GM19372 (cell line): Measurements from ENCODE around the gene RFX5.

Experiments used
- ATAC-seq: cut with Tn5 transposase; IDR thresholded peaks from one replicate; pipeline ENCODE4 v1.9.1; 2021; ENCODE audit warnings: mild to moderate bottlenecking, low read depth, moderate library complexity; ENCODE audit not compliant: unreplicated experiment

Gene RFX5

DNA sequence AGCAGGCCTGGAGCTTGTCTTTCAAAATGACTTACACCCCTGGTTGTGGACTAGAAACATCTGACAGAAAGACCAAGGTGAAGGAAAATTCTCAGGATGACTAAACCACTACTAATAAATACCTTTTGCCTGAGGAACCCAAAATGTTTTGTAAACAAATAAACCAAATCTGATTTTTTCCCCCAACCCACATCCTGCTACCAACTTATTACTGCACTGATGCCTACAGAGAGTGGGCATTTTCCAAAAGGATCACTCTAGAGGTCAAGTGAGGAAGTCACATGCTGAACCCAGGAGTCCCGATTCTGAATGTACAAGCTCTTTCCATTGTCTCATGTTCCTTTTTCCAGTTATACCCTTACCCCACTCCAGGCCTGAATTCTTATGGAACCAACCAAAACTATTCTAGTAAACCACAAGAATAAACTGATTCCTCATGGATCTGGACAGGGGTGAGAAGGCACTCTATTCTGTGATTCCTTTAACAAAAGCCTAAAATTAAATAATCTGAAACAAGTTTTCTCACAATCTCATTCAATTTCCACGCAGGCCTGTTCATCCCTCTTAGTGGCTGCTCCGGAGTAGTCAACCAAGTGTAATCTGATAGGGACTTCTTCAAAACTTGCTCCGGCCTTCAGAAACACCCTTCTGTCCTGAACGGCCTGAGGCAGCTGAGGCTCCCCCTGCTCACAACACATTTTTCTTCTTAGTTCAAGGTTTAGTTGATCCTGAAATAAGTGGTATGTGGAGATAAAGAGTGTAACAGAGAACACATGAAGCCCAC, 21.2 kb downstream of the RFX5 start:
- no peak for ATAC-seq

DNA sequence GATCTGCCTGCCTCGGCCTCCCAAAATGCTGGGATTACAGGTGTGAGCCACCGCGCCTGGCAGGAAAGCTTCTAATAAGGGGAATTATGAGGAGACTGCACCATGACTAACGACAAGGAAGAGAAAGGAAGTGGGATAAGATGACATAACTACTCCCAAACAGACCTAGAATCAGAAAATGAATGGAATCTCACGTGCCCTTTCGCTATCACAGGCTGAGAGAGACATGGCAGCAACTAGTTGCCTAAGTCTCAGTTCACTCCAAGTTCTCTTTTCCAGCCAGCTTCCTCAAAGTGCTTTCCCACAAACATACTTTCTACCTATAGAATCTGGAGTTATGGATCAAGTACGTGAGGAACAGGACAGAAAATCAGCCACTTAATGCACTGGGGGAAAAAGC, 21.8 kb downstream of the RFX5 start:
- ATAC-seq, result no peak

DNA sequence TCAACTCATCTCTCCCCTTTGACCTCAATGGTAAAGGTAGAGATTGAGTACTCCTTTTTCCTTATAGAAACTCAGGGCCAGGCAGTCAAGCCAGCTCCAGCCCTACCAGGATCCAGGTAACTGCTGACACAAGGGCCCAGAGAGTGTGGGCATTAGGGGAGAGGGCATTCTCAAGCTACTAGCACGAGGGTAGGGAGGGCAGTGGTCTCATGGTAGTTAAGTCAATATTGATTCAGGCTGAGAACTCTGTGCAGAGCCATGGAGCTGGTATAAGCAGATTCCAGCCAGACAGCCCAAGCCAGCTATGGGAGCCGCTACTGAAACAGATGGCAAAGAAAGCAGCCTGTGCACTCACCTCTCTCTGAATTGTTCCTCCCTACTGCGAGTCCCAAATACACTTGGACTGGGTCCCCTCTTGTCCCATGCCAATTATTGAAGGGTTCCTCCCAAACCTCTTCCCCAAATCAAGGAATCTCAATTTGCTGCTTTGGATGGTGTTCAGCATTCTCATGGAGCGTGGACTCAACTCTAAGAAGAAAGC, 22.6 kb downstream of the RFX5 start:
- no peak for ATAC-seq

DNA sequence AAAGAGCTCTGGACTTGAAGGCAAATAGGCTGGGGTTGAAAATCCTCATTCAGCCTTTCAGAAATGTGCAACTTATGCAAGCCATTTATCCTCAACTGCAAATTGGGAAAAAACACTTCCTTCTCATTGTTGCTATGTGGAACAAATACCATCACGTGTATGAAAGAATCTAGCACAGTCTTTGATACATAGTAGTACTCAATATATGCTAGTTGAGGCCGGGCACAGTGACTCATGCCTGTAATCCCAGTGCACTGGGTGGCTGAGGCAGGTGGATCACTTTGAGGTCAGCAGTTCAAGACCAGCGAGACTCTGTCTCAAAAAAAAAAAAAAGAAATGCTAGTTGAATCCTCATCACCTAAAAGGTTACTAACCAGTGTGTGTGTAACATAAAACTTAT, 28.1 kb downstream of the RFX5 start:
- ATAC-seq, result no peak

DNA sequence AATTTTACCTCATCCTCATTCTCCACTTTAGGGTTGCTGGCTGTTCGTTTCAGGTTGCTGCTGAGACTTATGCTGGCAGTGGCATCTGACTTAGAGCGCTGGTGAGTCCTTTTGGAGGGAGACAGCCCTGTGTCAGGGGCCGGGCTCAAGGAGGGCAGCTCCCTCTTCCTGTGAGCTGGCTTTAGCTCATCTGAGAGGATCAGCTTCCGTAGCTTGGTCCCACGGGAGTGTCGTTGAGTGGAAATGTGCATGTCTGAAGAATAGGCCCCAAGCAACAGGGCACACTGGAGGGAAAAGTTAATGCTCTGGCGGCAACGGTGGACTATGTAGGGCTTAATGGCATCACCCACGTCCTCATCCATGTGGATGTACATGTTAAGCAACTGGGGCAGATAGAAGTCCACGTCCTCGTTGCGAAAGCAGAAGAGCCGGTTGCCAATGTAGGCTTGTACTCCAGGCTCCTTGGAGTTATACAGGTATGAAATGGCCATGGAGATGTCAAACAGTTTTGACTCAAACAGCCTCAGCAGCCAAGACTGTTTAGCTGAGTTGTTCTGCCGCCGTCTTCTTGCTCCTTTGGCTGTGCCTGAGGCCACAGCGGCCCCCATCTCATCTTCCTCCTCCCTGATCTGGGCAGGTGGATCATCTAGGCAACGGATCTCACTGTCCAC, 31.4 kb downstream of the RFX5 start:
- no peak for ATAC-seq

DNA sequence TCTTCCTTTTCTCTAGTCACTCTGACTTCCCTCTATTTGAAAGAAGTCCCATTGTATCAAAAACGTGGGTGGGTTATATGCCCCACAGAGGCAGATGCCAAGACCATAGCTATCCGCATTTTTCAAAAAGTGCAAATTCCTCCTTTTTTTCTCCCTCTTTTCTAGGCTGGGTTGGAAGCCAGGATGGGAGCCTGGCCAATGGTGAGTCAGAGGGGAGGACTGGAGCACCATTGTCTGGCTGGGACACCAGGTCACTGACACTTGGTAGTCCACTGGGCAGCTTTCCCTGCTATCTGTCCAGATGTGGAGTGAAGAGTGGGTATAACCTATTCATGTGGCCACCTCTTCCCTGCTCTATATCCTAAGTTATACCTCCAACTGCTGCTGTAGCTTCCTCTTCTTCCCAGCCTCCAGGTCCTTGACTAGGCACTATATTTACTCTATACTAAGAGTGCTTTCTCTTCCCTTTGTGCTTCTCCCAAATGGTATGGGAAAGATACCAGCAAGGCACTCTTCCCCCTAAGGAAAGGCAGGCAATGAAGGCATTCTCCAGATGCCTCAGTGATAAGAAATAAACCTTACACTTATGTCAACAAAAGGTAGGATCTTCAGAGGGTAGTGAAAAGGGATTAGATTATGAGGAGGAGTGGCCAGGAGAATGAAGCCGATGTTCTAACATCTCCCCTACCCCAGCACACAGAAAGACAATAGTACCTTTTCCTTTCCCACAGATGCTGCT, 32.7 kb downstream of the RFX5 start:
- no peak for ATAC-seq

DNA sequence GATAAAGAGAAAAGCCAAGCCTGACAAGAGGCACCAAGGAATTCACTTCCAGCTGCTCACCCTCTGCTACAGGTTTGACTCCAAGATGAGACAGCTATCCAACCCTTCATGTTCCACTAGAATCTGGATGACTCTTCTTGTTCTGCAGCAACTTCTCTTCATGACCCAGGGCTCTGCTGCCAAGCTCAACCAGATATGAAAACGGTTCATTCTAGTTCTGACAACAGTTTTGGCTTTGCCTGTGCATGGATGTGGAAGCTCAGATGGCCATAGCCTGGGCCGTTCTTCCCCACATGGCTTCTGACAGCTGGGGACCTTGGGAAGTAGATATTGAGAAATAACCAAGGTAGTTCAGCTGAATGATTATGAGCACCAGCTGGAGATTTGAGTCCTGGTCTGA, 33.6 kb downstream of the RFX5 start:
- no peak for ATAC-seq

DNA sequence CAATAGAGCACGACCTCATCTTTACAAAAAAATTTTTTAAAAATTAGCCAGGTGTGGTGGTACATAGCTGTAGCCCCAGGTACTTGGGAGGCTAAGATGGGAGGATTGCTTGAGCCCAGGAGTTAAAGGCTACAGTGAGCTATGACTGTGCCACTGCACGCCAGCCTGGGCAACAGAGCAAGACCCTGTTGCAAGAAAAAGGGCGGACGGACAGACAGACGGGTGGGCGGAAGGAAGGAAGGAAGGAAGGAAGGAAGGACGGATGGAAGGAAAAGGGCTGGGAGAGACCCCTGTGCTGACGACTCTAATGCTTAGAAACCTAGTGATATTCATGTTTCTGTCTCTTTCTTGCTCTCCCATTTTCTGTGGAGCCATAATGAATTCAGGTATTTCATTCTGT, 34.2 kb downstream of the RFX5 start:
- ATAC-seq, result no peak

DNA sequence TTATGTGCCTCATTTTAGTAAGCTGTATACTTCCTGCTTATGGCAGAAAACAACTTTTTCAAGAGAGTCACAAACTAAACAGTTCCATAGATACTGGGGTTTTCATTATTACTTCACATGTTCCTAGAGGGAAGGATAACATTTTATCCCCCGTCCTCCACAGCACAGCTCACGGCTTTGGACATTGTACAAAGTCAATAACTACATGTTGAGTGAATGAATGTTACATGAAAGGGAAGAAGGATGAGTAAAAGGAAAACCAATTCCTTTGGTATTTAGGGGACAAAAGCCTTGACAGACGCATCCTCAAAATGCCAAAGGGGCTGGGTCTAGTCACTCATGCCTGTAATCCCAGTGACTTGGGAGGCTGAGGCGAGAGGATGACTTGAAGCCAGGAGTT, 34.6 kb downstream of the RFX5 start:
- no peak for ATAC-seq

DNA sequence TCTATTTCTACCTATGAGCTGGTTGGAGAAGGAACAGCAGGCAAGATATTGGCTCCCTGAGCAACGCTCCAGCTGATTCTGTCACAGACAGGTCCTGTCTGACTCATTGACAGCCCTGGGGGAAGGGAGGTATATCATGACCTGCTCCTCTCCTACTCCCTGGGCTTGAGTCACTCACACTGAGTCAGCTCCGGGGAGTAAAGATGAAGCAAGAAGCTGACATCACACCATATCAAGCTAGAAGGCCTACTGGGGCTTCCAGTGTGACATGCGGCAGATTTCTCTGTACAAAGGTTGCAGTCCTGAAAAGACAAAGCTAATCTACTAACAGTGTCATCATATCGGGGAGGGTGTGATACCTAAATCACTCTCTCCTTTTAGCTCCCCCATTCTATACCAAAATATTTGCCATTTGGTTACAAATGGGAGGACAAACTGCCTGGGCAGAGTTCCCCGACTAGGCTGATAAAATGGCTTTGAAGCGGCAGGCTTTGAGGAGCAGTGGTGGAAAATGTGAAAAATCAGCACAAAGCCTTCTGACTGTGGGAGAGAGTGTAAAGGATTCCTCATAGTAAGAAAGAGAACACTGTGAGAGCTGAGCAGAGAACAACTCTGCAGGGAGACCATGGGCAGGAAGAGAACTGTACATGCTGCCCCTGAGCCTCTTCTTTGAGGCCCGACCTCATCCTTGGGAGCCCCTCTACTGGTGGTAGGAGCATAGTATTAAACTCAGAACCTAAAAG, 35.3 kb downstream of the RFX5 start:
- no peak for ATAC-seq

DNA sequence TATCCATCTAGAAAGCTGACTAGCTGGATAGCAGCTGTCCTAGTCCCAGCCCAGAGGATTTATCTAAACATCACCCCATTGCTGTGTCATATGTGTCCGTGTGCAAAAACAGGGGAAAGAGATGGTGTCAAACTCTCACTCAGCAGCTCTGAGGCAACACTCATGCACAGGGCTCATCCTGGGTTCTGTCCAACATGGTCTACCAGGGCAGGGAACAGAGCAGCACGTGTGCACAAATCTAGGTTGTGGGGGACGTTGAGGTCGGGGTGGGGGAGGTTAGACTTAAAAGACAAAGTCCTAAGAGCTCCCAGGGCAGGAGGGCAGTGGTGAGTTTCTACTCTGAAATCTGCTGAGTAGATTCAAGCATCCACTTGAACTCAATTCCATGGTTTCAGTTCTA, 36.0 kb downstream of the RFX5 start:
- no peak for ATAC-seq

DNA sequence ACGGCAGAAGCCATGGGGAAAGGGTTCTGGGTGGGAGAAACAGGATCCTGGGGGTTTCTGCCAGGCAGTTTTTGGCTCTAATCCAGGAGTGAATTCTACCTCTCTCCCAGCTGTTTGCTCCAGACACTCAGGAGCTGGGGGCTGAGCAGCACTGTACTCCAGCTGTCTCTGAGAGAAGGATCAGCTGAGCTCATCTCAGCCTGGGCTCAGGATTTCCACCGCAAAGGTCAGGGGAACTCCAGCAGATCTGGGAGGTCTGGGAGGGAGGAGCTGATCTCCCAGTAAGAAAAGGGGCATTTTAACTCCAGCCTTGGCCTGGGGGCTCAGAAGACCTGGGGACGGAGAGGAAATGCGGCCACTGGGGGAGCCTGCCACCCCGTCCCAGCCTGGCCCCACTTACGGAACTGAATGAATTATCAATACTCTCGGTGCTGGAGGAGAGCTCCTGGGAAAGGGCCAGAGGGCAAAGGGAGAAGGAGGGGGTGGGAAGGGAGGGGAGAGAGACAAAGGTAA, 37.2 kb downstream of the RFX5 start:
- no peak for ATAC-seq

DNA sequence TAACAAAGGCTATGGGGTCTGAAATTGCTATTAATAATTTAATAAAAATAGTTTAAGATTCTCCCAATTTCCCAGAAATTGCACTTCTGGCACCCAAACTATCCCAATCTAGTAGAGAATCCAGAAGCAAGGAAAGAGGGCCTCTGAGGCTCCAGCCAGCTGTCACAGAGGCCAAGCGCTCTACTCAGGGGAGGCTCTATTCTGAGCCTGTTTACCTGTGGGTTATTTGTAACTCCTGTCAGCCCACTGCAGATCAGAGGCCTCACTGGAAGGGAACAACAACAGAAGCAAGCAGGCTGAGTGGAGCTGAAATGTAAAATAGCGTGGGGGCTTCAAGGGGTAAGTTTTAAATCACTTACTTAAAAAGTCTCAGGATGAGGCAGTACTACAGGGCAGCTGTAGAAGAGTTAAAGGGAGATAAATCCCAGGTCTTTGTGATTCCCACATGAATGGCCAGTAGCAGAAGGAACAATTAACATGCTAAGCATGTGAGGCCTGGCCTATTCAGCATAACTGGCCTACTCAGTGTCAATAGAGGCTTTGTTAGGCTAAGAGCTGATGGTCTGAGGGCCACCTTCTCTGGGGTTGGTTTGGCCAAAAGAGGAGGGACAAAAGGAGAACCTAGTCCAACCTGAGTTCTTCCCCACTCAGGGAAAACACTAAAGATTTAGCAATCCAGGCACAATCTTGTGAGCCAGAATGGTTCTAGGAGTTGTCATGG, 52.1 kb downstream of the RFX5 start:
- ATAC-seq, result no peak

DNA sequence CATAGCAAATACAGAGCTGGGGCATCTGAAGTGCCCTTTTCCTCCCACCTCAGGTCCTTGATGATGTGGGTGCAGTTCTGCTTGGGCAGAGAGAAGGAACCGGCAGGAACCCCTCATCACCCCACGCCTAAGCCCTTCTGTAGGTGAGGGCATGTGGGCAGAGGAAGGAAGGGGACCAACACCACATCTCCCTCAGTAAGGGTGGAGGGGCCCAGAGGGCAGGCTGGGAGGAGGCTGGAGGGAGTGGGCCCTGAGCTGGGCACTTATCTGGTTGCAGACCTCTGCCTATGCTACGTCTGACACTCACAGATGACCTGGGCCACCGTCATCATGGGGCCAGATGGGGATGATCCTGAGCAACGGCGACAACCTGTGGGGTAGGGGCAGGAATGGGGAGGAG, 54.0 kb downstream of the RFX5 start:
- ATAC-seq, result no peak

DNA sequence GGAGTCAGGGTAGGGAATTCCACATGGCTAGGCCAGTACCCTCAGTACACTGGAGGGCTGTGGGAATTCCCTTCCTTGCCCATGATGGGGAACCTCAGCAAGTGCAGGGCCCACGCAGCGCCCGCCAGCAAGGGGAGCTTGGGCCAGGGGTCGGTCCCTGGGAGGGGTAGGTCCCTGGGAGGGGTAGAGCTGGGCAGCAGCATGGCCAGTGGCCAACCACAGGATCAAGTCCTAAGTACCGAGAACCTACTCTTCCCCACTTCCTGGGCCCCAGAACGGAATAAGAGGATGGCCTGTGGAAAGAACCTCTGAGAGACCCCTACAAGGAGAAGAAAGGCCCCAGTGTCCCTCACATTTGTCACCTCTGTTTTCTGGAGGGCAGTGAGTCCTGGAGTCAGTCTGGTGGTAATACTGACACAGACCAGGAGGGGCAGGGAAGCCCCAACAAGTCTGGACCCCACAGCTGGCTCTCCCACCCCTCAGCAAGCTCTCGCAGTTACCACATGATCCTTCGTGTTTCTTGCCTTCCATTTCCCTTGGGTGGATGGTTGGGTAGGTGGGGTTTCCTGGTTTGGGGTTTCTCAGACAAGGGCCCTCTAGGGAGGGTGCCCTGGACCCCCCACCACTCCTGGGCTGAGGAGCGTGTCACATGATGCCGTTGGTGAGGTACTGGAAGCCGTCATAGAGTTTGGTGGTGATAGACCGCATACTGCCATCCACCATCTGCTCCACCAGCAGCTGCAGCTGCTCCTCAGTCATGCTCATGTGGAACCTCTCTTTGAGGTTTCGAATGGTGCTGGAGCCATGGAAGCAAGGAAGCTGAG, 54.6 kb downstream of the RFX5 start:
- ATAC-seq, result no peak

DNA sequence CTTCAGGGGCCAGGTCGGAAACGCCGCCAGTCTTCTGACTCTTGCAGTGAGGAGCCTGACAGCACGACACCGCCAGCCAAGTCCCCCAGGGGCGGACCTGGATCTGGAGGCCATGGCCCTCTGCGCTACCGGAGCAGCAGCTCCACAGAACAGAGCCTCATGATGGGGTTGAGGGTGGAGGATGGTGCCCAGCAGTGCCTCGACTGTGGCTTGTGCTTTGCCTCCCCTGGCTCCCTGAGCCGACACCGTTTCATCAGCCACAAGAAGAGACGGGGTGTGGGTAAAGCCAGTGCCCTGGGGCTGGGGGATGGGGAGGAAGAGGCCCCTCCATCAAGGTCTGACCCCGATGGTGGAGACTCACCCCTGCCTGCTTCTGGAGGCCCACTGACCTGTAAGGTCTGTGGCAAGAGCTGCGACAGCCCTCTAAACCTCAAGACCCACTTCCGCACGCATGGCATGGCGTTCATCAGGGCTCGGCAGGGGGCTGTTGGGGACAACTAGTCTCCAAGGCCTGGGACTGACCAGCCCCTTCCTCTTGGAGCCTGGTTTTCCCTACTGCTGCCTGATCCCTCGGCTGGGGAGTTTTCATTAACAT, 56.2 kb downstream of the RFX5 start:
- ATAC-seq, result no peak
